Left forelimb (tissue), 1 donor: ENCODE measurements around the gene TMEM245.
A peak's percentile ranks its signal among the peaks of the same experiment; 100 is the strongest.

Experiments
- DNase-seq: peaks from one replicate; pipeline ENCODE4 v3.0.0-alpha.2; 2018; ENCODE audit warnings: low spot score

TMEM245 gene

DNA sequence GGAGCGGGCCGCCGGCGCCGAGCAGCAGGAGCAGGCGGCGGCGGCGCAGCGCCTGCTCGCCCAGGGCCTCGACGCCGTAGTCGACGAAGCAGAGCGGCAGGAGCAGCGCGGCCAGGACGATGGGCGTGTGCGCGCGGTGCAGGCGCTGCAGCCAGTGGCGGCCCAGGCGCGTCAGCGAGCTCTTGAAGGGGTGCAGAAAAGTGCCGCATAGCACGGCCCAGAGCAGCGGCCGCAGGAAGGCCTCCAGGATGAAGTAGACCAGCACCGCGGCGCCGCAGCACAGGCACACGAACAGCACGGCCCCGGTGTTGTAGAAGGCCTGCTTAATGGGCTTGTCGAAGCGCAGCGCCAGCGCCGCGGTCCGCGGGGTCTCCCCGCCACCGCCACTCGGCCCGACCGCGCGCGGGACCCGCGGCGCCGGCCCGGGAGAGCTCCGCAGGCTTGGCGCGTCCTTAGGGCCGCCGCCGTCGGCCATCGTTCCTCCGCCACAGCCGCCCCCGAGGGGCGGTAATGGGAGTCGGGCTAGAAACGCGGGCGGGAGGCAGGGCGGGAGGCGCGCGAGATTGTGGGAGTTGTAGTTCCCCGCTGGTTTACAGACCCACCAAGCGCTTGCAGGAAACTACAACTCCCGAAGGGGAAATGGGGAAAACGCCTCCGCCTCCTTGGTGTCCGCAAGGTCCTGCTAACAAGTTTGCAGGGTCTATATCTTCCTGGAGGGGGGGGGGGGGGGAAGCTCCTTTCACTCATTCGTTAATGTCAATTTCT, at the start of gene TMEM245:
TMEM245 (minus strand) TSS at position 509 of the 765 bp plus-strand sequence; CDS start at position 475, 34 bp downstream.
- peak; percentile 96 for DNase-seq

DNA sequence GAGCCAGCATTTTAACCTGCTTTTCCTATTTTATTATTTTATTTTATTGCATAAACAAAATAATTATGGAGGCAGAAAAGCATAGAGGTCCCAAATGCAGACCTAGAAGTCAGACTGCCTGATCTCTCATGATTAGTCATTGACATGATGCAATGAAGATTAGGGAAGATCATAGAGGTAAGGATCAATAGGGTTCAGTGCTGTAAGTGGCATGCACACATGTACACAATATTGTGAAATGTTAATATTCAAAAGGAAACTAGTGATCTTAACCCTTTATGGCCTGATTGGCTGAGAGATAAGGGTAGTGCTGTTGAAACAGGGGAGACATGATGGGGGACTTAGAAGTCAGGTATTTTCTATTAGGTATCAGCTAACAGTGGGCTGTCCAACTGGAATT, 48.4 kb upstream of the TMEM245 start:
- no peak for DNase-seq

DNA sequence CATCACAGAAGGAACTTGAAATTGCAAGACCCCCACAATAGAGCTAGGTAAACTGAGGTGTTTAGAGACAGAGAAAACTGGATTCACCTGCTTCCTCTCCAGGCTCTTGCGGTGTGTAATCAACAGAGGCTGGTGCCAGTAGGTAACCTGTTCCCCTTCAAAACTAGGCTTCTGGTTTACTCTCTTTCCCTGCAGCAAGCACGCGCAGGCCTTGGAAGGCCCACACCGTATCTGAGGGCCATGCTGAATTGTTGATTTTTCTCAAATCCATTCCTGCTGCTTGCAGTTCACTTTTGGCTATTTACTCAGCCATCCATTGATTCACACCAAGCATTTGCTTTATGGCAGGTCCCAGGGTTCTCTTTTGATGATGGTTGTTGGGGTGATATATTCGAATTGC, 48.0 kb upstream of the TMEM245 start:
- no peak for DNase-seq

DNA sequence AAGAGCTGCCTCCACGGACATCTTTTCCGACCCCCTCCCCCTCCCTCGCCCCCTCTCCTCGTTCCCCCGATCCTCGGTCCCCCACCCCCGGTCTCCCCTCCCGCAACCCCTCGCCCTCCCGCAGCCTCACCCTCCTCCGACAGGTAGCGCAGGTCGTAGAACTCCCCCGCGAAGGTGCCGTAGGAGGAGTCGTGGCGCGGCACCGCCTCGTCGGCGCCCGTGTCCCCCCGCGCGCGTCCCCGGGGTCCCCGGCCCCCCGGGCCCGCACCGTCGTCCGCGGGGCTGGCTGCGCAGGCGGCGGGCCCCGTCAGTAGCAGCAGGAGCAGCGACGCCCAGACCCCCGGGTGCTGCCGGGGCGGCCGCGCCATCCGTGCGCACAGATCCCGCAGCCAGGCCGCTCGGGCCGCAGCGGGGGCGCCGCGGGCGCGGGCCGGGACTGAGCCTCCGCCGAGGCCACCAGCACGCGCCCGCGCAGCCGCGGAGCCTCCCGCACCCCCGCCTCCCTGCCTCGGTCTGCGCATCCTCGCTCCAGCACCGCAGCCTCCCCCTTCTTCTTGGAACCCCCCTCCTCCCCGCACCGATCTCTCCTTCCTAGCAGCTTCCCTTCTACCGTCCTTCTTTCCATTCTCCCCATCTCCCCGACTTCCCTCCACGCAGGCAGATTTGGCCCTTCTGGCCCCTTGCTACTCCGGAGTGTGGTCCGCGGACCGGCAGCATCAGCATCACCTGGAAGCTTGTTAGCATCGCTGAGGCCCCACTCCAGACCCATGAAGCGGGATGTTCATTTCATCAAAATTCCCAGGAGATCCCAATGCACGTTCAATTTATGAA, 47.2 kb upstream of the TMEM245 start, which contains the start of gene FRRS1L:
FRRS1L (minus strand) TSS at position 479 of the 831 bp plus-strand sequence; CDS start at position 368, 111 bp downstream.
- DNase-seq: no peak

DNA sequence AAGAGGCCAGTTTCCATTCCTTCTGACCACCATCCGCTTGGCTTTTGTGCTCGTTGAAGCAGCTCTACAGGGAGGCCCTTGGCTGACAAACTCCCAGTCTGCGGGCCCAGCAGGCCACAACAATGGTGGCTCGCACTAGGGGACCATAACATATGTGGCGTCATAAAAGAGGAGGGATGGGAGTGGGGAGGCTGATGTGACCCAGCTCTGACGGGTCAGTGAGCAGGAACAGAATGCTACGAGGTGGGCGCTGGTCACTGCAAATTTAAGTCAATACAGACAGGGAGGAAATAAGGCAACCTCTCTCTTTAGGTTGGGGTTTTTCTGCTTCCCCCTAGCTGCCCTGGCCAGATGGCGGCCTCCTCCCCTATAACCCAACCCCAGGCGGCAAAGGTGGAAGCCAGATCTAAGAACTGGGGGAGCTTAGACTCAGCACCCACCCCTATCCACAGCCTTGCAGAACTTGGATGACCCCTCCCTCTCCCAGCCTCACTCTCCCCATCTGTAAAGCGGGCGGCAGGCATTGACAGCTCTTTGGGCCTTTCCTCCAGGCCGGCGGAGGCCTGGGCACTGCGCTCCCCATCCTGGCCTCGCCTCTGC, 46.5 kb upstream of the TMEM245 start:
- no peak for DNase-seq

DNA sequence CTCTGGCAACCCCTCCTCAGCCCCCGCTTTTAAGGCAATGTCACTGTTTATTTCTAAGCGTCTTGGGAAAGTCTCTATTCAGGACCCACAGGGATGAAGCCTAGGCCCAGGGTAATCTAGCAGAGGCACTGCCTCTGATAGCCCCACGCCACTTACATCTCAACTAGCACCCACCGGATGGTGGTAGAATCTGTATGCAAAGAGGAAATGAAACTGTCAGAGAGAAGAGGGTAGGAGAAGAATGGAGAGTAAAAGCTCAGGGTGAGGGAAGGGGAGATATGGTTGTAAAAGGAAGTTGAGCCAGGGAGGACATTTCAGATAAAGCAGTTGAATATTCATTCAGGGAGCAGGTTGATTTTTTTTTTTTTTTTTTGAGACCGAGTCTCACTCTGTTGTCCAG, 44.3 kb upstream of the TMEM245 start:
- no peak for DNase-seq

DNA sequence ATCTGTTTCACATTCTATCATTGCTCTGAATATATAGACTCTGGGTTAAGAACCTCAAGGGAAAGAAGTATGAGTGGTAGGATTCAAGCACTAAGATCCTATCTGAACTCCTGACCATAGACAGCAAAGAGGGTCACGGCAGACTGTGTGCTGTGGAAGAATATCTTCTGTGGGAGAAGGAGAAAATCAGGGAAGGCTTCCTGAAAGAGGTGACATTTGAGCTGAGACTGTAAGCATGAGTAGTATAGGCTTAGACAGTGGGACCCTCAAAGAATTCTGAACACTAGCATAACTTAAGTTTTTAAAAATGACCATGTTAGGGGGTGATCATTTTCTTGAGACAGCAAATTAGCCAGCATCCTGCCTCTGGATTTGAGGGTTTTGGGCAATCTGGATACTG, 43.4 kb upstream of the TMEM245 start:
- no peak for DNase-seq

DNA sequence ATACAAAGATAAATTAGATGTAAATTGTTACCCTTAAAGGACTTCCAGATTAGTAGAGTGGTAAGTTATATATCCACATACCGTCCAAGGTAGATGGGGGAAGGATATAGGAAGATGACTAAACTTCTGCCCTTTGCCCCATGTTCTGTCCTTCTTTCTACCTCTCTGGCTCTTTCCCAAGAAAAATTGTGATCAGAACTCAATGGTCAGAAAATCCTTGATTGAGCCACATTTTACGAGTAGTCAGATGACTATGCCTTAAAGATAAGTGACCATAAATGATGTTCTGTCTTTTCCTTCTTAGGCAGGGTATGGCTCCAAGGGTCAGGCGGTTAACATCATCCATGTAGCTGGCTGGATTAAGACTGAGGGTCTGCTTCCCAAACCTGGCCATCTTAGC, 42.9 kb upstream of the TMEM245 start:
- DNase-seq: no peak

DNA sequence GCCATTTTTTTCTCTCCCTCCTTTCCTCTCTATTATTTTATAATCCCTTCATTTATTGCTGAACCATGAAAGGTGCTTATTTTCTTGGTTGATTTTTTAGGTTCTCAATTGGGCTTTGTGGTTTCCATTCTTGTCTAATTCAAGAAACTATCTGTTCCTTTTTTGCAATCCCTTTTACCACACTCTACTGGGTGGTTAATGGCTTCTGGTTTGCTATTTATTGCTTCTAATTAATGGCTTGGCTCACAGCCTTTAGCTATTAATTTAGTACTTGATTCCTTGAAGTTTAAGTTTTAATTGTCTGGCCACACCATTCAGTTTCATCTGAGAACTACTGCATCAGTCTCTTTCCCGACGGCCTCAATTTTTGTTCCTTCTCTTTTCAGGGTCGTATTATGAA, 41.7 kb upstream of the TMEM245 start:
- DNase-seq: no peak

DNA sequence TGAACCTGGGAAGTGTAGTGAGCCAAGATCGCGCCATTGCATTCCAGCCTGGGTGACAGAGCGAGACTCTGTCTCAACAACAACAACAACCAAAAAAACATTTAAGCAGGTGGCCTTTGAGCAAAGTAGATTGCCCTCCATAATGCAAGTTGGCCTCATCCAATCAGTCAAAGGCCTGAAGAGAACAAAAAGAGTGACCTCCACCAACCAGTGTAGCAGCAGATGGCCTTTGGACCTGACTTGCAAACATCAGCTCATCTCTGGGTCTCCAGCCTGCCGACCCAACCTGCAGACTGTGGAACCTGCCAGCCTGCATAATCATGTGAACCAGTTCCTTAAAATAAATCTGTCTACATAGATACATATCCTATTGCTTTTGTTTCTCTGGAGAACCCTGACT, 39.8 kb upstream of the TMEM245 start:
- DNase-seq: no peak

DNA sequence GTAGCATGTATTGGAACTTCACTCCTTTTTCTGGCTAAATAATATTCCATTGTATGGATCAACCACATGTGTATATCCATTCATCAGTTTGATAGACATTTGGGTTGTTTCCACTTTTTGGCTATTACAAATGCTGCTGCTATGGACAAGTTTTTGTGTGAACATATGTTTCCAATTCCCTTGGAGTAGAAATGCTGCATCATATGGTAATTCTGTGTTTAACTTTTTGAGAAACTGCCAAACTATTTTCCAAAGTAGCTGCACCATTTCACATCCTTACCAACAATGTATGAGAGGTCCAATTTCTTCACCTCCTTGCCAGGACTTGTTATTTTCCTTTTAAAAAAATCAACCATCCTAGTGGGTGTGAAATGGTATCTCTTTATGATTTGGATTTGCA, 38.9 kb upstream of the TMEM245 start:
- no peak for DNase-seq

DNA sequence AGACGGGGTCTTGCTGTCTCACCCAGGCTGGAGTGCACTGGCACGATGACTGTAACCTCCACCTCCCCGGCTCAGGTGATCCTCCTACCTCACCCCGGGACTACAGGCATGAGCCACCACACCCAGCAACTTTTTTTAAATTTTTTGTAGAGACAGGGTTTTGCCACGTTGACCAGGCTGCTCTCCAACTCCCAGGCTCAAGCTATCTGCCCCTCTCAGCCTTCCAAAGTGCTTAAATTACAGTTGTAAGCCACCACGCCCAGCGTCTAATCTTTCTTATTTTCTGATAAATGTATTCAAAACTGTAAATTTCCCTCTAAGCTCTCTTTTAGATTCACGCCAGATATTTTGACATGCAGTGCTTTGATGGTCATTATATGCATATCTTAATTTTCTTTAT, 37.0 kb upstream of the TMEM245 start:
- no peak for DNase-seq

DNA sequence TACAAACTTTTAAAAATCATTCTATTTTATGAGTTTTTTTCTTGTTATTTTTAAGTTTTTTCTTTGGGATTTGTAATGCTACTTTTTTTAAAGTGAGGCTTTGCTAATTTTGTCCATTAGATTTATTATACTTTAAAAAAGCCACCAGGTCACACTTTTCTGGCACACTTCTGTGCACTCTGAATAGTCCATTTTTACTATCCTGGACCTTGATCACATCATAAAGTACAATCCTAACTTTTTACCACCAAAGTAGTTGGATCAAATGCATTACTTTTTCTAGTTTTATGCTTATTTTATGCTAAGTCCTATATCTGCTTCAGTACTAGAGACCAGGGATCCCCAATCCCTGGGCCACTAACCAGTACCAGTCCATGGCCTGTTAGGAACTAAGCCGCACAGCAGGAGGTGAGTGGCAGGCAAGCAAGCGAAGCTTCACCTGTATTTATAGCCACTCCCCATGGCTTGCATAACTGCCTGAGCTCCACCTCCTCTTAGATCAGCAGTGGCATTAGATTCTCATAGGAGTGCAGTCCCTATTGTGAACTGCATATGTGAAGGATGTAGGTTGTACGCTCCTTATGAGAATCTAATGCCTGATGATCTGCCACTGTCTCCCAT, 31.3 kb upstream of the TMEM245 start:
- DNase-seq: no peak

DNA sequence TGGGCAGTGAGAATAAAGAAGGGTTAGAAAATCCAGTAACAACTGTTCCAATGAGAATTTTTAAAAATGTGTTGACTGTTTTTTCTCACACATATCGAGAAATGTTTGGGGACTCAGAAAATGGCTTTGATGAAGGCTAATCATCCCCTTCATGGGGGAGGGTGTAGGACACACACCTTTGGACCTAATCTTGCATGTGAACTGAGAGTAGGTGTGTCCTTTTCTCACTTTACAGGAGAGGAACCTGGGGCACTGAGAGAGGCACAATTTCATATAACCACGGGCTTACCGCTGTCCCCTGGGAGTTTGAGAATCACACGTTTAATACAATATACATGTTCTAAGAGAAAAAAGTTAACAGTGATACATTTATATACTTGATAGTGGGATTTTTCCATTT, 30.0 kb upstream of the TMEM245 start:
- DNase-seq: no peak

DNA sequence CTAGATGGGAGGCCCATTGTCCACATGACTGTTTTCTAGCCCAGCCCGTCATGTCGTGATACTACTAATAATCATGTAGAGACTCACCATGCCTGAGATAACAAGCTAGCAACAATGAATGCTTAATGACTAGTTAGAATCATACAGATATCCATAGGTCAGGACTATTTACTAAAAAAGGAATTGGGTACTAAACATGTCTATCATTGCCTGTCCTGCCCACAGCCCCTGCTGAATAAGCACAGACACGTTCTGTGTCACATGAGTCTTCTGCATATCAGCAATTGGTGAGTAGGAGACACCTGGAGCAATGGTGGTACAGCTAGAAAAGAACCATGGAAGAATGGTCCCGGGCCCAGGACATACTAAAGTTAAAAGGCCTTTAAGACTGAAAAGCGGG, 29.3 kb upstream of the TMEM245 start:
- no peak for DNase-seq

DNA sequence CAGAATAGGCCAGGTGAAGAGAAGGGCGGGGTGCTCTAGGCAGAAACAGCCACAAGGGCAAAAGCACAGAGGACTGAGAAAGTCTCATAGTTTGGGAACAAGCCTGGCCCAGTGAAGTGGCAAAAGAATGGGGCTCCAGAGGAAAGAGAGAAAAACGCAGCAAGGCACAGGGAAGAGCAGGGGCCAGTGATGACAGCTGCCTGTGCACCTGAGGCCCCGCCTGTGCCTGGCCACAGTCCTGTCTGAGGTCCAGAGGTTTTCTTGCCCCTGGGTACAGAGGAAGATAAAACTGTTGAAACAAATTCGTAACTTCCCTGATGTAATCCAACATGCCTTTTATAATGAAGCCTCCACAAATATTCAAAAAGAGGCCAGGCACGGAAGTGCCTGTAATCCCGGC, 25.3 kb upstream of the TMEM245 start:
- no peak for DNase-seq

DNA sequence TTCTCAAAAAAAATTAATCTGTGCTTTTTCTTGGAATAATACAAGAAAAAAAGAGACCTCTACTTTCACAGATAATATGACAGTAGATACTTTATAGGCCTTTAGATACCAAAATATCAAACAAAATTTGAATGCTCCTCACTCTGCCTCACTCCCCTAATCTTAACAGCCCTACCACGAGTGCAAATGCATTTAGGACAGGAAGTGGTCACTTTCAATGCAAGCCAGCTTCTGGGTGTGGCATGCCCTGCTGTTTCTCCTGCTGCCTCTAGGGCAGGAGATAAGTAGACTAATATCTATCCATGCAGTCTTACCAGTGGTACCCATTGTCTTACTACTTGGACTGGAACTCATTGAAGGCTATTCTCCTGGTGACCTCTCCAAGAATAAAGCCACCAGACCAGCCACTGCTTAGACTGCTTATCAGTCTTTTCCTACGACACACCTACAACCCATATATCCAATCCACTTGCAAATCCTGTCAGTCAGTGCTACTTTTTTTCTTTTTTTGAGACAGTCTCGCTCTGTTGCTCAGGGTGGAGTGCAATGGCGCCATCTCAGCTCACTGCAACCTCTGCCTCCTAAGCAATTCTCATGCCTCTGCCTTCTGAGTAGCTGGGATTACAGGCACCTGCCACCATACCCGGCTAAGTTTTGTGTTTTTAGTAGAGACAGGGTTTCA, 24.3 kb upstream of the TMEM245 start:
- DNase-seq: no peak

DNA sequence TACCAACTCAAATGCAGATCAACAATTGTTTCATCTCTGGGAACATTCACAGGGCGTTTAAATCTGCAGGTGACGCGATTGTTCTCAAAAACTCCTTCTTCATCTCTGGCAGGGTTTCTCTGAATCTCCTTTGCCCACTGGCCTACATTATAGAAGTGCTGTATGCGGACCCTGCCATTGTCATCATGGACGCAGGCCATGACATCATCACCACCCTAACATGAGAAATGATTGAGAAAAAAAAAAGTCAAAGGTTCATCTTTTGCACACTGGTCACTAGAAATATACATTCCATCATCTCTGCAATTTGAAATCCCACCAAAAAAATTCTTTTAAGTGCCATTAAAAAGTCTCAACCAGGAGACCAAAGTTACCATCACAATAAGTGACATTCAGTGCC, 21.6 kb upstream of the TMEM245 start:
- DNase-seq: no peak

DNA sequence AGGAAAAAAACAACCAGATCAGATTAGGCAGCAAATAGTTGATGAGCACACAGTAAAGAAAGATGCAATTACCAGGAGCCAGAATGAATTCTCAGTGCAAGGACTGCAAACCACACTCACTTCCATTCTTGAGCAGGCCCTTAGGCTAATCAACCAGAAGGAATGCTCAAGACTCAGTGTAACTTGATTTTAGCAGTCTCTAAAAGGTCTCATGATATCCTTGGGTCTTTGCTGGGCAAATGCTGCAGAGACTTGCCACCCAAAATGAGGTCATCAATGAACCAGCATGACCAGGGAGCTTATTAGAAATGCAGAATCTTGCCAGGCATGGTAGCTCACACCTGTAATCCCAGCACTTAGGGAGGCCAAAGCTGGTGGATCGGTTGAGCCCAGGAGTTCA, 20.1 kb upstream of the TMEM245 start:
- no peak for DNase-seq

DNA sequence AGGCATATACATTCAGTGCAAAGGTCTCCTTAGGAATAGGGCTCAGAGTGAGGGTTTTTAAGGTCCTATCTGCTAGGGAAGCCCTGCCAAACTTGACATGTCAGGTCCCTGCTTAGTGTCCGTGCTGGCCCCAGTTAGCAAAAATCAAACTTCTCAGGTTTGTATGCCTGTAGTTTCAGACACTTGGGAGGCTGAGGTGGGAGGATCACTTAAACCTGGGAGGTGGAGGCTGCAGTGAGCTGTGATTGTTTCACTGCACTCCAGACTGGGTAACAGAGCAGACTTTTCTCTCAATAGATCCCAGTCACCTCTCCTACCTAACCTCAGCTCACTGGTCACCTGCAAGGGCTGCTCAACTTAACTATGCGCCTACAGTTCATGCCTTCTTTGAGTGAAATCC, 18.7 kb upstream of the TMEM245 start:
- no peak for DNase-seq

DNA sequence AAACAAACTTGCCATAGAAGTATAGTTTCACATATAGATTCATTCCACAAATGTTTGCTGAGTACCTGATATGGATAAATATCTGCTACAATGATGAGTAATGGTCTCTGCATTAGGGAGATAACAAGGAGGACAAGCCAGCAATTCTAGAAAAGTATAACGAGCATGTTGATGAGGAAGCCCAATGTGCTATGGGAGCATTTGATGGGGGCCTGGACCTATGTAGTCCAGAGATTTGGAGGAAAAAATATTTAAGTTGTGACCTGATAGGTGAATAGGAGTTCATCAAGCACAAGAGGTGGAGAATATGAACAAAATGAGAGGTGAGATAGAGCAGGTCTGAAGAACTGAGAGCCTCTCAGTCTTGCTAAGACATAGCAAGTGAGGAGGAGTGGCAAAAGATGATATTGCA, 14.4 kb upstream of the TMEM245 start:
- no peak for DNase-seq

DNA sequence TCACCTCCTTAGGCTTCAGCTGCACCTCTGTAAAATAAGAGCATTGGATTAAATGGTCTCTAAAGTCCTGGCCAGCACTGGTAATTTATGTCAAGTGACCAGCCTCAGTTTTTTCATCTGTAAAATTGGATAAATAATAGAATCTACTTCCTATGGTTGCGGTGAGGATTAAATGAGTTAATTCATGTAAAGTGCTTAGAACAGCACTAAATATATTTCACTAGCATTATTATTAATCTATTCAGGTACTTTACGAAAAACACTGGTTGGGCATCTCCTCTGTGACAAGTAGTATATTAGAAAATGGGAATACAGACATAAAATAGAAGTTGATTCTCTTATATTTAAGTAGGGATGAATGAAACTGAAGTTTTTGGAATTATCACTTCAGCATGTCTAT, 13.8 kb upstream of the TMEM245 start:
- DNase-seq: no peak
